ENCODE results near the gene MTUS2.
"Not testable (repeated sequence)": the region's sequence is repeated elsewhere in the genome, so short reads cannot be mapped to it uniquely, and the experiment has no call there.

MTUS2 gene

DNA sequence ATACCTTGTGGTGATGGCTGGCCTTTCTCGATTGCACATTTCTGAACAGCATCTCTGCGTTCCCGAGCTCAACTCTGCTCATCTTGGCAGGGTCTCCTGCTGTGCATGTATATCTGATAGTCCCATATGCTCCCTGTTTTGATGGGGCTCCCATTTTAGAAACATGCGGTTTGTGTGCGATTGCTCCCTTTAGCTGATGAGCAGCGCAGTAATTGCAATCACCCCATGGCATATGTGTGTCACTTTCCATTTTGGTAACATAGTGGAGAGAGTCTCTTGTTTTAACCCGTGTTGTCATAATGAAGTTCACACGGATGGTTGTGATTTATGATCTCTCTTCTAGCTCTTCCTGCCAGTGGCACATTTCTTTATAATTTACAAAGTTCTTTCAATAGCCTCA is 144.7 kb downstream of the MTUS2 start:
- no peak for DNase-seq

DNA sequence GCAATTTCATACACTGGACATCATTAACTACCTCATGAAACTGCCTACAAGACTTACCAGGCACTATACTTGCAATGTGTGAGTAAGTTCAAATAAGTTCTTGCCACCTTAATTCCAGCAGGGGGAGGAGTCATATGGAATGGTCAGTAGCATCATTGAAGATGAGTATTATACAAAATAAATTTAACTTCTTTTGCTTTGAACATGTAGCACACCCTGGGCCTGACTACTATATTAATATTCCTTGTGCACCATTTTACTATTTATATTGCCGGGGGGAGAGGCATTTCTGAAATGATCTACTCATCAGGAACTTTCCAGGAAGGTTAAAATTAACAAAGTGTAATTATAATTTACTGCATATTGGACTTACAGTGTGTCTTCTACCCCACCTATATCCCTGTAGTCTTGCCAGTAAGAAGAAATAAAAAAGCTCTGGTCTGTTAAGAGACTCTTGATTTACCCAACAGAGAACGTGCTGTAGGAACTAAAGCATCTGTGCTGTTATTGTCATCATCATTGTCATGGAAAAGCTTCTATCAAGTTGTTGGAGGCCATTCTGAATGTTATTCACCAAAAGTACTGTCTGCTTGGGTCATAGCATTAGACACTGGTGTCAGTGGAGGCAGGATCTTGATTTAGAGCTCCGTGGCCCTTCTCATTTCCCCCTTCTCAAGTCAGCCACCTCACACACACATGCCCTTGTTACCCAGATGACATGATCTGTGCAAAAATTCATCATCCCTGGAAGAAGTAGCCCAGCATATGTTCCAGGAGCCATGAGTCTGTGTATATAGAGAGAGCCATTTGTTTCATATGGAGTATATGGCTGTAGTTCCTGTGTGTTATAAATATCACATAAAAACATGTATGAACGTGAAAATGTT is 147.1 kb downstream of the MTUS2 start:
- DNase-seq: no peak

DNA sequence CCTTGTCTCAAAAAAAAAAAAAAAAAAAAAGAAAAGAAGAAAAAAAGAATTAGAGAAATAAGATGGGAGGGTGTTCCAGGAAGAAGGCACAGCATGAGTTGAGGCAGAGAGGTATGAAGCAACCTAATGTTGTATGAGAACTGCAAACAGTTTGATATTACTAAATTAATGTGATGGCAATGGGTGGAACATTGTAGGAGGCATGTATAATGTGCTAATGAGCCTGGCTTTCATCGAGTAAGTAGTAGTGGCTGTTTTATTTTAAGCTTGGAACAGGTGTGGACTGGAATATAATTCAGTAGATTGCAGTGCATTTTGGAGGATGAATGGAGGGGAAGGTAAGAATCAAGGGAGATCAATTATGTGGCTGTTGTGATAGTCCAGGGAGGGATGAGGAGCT is 156.1 kb downstream of the MTUS2 start:
- DNase-seq: no peak

DNA sequence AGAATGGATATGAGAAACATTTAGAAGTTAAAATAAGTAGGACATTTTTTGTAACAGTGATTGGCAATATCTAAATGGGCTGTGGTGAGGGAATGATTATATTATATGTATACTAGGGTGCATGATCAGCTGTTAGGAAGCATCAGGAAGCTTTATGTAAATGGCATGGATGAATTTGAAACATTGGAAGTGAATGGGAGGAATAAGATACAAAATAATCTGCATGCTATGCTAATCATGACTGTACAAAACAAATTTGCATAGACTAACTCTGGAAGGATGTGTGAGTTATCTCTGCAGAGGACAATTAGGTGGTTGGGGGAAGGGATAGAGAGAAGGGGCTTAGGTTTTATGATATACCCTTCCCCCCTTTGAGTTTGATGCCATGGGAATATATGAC is 156.5 kb downstream of the MTUS2 start:
- no peak for DNase-seq

DNA sequence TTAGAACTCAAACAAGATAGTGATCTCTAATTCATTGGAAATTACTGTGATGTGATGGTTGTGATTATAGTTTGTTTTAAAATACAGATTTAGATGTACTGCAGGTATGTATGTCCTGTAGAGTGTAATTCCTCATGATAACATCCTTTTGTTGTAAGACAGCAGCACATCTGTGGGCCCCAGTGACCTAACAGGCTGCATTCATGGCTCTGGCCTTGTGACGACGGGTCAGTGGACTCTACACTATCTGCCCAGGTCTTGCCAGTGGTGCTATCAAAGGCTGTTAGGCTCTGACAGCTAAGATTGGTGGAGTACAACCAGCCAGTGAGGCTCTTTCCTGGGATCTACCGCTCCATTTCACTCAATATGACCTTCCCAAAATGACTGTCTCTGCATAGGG is 158.4 kb downstream of the MTUS2 start:
- DNase-seq: no peak

DNA sequence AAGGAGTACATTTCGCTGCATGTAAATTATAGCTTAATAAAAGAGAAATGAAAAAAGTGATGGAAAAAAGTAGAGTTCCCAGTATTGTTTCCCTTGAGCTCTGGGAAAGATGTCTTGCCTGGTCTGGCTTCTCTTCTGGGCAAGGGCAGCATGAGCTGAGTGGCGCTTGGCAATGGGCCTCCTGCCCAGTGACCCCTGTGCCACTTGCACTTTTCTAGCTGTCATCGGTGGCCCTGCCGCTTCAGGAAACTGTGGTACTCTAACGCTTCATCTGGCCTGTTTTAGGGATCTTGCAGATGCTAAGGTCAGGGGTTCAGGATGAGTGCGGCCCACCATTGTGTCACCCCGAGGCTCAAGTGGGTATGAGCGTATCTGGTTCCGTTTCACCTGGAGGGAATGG is 161.4 kb downstream of the MTUS2 start:
- DNase-seq: no peak

DNA sequence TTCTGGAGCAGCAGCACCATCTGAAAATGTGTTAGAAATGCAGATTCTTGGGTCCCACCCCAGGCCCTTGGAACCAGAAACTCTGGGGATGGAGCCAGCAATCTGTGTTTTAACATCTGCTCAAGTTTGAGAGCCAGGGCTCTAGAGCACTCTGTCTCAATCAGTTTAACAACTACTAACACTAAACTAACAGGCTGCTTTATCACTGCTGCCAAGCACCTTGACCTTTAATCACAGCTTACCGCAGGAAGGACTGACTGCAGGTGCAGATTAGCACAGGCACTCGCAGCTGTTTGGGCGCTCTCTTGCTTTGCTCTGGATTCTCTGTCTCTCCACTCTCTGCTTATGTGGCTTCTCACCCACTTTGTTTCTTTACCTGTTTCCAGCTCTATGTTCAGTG is 163.5 kb downstream of the MTUS2 start:
- no peak for DNase-seq

DNA sequence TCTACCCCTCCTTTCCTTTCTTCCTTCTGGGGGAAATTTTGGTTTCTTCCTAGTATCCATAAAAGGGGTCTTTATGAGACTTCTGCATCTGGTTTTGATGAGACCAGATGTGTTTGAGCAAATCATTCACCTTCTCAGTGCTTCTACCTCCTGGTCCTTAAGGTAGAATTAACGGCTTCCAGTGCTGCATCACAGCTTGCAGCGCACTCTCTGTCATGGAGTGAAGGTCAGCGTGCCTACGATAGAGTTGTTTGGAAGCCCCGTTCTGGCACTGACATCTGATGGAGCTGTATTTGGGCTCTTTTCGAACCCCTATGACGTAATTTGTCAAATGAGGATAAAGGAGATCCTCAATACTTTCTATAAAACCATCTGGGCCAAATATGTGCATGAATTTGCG is 164.2 kb downstream of the MTUS2 start:
- no peak for DNase-seq

DNA sequence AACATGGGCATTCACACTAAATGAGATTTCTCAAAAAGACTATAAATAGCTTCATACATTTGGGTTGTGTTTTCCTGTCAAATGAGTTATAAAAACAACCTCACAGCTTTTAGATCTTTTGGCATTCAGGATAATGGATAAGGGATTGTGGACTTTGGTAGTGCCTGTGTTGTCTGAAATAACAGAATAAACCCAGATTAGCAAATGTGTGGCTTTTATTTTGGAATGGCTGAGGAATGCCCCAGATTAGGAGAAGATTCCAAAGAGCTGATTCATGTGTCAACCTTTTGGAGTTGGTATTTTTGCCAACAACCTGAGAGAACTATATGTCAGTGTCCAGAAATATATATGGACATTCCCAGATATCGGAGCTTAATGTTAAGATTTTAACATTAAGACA is 164.7 kb downstream of the MTUS2 start:
- no peak for DNase-seq

DNA sequence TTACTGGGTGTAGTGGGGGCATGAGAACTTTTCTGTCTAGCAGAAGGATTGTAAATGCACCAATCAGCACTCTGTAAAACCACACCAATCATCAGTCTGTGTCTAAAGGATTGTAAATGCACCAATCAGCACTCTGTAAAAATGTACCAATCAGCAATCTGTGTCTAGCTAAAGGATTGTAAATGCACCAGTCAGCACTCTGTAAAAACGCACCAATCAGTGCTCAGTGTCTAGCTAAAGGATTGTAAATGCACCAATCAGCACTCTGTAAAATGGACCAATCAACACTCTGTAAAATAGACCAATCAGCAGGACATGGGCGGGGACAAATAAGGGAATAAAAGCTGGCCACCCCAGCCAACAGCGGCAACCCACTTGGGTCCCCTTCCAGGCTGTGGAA is 170.2 kb downstream of the MTUS2 start:
- not testable (repeated sequence) for DNase-seq

DNA sequence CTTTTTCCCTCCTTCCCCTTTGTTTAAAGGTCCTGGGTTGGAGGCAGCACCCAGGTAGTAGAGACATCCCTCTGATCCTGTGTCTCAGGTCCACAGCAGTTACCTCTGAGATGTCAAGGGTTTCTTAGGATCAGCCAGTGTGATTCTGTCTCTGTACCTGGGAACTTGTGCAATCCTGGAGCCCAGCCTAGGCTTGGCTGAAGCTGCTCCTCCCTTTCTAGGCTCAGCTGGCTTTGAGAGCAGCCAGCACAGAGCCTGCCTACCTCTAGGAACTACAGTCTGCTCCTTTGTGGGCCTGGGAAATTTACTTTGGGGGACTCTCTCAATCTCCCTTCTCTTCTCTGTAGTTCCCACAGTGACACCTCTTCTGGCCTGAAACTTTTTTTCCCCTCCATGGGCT is 171.6 kb downstream of the MTUS2 start:
- DNase-seq: no peak

DNA sequence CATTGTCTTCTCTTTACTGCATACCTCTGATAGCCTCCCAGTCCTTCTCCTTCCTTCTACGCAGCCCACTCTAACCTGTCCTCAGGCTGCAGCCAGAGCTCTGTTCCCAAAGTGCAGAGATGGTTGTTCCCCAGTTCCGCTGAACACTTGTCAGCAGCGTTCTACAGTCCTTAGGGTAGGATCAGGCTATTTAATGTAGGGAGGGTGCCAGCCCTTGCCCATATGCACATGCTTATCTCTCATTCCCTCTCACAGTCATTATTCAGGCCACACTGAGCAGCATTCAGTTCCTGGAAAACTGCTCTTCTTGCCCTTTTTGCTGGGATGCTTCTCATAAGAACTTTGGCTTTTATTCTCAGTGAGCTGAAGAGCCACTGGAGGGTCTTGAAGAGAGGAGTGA is 180.7 kb downstream of the MTUS2 start:
- no peak for DNase-seq

DNA sequence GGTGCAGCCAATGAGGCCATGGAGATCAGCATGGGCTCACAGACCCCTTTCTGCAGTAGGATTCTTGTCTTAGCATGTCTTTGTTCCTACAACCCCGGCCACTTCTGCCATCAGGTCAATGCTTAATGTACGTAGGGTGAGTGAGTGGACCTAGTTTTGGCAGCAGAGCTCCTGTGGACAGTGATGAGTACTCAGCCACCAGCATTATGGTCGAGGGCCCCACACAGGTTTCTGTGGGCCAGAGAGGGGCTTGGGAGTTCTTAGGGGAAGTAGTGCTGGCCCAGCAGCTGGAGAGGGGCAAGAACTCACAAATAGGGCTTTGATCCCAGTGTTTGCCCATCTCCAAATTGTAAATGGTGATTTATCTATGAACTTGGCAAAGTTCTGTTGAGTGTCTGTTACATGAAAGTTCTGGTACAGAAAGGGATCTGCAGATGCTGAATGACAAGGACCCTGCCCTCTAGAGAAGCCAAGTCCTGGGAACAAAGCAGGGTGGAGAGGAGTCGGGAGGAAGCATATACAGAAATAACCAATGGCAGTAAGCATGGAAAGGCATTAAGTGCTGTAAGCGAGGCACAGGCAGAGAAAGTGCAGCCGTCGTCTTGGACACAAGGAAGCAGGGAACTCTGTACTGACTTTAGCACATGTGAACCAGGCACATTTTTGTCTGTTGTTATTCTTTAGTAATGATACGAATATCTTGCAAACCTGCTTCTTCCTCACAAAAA is 185.1 kb downstream of the MTUS2 start:
- no peak for DNase-seq

DNA sequence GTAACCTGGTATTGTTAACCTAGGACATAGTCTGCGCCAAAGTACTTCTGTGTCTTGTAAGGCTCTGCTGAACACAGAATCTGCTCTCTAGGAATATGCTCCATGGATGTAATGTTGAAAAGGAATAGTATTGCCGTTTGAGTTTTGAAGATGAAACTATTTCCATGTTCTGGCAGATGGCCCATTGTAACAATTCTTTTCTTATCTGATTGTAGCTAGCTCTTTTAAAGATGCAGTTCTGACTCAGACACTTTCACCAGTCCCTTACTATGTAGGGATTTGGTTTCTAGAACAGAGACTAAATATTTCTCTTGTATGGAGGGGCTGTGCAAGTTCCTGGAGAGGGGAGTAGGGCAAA is 185.6 kb downstream of the MTUS2 start:
- DNase-seq: no peak

DNA sequence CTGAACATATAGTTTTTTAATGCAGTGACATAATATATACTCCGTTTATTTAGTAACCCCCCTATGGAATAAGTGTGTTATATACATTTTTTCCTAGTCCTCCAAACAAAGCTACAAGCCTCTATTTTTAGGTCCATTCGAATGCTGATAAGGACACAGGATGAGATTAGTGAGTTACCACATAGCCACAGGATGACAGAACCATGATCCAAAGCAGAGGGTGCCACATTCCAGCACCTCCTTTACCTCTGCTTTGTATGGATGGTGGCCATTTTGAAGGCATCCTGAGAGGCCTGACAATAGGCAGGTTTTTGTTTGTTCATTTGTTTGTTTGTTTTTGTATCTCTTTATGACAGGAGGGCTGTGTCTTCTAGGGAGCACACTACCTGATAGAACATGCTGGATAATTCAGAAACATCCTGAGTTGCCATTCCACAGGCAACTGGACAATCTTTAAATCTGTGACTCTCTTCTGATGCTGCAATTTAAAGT is 186.3 kb downstream of the MTUS2 start:
- no peak for DNase-seq

DNA sequence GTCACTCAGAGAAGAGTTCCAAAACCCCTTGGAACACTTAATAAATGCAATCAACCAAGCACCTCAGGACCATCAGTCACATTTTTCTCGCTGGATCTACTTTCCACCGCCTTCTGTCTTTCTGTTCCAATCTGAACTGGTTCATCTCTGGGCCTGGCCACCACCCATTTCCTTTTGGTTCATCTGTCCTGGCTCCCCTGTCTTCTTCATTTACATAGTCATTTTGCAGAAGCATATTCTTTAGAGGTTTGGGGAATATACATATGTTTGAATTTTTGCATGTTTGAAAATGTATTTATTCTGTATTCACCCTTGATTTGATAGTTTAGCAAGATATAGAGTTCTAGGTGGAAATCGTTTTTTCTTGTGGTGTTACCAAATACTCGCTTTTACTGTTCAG is 188.2 kb downstream of the MTUS2 start:
- no peak for DNase-seq

DNA sequence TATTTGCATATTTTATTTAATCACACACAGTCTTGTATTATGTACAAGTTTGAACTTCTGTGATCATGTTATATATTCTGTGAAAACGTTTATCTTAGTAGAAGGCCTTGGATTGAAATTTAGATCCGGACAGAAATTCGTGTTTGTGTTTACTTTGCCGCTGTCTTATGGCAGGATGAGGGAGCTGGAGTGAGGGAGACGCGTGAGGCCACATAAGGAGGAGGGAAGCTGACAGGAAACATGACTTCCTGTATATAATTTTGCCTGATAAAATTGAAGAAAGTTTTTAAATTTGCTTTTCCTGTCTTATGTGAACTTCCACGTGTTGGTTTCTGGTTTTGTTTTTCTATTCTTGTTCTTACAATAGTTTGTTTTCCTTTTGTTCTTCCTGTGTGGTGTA is 200.2 kb downstream of the MTUS2 start:
- no peak for DNase-seq

DNA sequence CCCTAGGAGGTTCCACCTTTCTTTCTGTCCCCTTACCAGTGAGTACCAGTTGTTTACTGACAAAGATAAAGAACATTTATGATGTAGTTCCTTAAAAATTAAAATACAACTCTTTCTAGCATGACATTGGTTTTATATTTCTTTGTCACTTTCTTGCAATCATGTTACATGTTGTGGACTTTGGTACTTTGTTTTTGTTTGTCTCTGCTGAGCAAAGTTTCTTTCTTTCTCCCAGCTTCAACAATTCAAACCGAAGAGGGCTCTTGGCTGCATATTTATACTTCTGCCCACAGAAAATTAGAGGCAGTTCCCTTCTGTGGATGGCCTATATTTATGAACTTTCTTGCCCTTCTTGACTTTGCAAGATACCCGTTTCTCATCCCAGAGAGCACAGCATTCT is 201.2 kb downstream of the MTUS2 start:
- DNase-seq: no peak

DNA sequence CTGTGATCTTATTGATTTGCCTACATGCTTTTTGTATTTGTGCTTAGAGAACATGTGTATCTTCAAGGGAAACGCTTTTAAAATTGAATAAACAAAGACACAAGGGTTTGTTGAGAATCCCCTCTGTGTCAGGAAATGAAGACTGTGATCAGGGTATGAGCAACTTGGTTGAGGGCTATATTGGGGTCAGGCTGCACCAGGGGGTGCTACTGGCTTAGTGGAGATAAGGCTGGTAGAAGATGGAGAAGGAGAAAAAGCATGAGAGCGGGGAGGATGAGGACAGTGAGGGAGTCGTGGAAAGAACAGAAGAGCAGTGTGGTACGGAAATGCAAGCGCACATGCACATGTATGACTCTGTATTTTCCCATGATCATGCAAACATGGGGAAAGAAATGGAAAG is 201.6 kb downstream of the MTUS2 start:
- no peak for DNase-seq

DNA sequence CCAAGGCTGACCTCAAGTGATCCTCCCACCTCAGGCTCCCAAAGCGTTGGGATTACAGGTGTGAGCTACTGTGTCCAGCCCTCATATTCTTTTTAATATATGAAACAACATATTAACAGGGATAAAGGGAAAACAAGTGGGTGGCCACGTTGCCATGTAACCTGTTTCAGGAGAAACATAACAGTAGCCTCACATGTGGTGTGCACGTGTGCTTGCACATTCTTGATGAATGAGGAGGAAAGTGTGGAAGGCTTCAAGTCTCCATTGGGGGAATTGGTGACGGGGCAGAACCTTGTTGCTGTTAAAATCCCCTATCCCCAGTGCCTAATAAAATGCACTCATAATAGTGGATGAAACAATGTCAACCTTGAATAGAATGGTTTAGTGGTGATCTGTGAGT is 202.3 kb downstream of the MTUS2 start:
- DNase-seq: no peak

DNA sequence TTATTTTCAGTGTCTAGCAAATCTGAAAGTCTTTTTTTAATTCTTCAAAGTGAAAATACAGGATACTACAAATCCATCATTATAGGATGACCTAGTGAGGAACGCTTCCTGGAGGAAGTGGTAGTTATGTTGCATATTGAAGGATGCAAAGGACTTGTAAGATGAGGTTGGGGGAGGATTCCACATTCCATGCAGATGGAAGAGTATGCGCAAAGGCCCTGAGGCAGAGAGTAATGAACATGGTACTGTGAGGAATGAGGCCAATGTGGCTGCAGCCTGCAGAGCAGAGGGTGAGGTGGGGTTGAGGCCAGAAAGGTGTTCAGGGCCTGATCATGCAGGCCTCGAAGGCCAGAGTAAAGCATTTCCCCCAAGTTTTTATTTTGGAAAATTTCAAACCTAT is 202.8 kb downstream of the MTUS2 start:
- no peak for DNase-seq

DNA sequence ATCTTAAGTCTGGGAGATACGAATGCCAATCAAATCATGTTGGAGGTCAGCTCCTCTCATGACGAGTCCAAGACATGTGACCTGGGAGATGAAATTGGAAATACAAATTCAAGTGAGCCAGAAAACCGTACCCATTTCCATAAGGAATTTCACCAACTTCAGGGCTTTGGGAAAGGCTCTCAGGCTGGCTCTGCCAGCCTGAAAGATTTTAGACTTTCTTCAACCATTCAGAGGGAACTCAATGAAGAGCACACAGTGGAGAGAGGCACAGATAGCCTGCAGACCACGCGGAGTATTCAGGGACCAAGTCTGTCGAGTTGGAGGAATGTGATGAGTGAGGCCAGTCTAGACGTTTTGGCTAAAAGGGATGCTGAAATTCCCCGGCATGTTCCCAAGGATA is 204.6 kb downstream of the MTUS2 start:
- no peak for DNase-seq

DNA sequence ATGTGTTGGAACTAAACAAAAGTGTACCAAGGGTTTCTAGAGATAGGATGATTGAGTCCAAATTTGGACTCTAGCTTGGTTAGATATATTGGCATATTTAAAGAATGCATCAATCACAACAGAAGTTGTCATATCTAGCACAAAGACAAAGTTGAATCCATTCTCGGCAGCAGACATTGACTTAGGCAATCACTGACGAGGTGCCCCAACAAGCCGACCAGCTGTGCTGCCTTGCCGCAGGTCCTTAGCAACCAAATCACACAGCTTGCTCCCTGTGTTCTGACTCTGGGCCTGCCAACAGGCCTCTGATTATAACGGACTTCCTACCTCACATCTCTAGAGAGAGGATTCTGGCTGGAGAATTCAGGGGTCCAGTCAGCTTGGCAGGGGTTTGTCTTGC is 208.7 kb downstream of the MTUS2 start:
- DNase-seq: no peak

DNA sequence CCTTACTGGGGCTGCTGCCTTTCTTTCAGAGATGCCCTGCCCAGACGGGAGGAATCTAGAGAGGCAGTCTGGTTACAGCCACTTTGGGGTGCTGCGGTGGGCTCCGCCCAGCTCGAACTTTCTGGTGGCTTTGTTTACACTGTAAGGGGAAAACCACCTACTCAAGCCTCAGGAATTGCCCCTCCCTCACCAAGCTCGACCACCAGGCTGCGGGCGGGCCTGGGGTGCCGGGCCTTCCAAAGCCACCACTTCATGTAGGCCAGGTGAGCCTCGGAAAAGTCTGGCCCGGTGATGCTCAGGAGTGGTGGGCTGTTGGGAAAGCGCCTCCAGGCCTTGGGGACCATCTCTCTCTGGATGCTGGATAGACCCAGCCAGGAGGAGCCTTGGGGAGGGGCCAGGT is 218.6 kb downstream of the MTUS2 start:
- no peak for DNase-seq

DNA sequence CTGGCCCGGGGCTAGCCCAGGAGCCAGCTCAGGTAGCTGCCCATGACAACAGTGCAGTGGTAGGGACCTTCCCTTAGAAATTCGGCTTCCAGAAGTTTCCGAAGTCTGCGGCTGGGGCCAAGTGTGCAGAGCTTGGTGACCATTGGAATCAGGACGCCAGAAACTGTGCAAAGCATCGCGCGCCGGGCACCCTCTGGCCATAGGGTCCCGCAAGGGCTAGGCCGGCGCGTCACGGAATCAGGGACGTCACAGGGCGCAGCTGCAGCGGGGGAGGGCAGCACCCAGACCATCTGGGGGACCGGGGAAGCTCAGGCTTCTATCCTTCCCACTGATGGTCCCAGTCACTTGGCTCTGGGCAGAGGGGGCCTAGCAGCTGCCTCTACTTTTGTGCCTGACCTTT is 219.1 kb downstream of the MTUS2 start:
- DNase-seq: no peak
